ENCODE data around the gene GTSE1.

Gene GTSE1, protein sequence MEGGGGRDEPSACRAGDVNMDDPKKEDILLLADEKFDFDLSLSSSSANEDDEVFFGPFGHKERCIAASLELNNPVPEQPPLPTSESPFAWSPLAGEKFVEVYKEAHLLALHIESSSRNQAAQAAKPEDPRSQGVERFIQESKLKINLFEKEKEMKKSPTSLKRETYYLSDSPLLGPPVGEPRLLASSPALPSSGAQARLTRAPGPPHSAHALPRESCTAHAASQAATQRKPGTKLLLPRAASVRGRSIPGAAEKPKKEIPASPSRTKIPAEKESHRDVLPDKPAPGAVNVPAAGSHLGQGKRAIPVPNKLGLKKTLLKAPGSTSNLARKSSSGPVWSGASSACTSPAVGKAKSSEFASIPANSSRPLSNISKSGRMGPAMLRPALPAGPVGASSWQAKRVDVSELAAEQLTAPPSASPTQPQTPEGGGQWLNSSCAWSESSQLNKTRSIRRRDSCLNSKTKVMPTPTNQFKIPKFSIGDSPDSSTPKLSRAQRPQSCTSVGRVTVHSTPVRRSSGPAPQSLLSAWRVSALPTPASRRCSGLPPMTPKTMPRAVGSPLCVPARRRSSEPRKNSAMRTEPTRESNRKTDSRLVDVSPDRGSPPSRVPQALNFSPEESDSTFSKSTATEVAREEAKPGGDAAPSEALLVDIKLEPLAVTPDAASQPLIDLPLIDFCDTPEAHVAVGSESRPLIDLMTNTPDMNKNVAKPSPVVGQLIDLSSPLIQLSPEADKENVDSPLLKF

GRCh38 chr22:46296257-46297150, at the start of gene GTSE1:
Gene GTSE1 (plus strand): TSS chr22:46296870. CDS start chr22:46297401, 531 bp downstream.
- Histone ChIP-seq H3K4me1 (ENCODE audit: control insufficient read depth in 1 of 2, insufficient read depth in 2 of 2, low read length in 2 of 2) (peaks cover 14 to 25% of the 10 kb centered on the region in 2 donors), H3K9ac (ENCODE audit: low read depth in 1 of 2, low read length in 2 of 2) (peak within 1 kb of the TSS; percentile 70 to 81), H3K27me3 (ENCODE audit: control insufficient read depth in 1 of 2, insufficient read depth in 2 of 2, low read length in 2 of 2) (no peaks in the 10 kb centered on the region), H3K36me3 (ENCODE audit: control insufficient read depth in 1 of 2, insufficient read depth in 2 of 2, low read length in 2 of 2) (peaks cover 13 to 37% of the 10 kb centered on the region in 2 donors), H3K27ac (ENCODE audit: low read depth, low read length) (peak within 1 kb of the TSS; percentile 77), H3K9me3 (ENCODE audit: control insufficient read depth in 1 of 2, low read length in 2 of 2) (peaks cover 0 to 2% of the 10 kb centered on the region in 2 donors), H3K4me3 (ENCODE audit: low read depth in 1 of 2, low read length in 2 of 2) (peak within 1 kb of the TSS; percentile 64 to 65)

DNA sequence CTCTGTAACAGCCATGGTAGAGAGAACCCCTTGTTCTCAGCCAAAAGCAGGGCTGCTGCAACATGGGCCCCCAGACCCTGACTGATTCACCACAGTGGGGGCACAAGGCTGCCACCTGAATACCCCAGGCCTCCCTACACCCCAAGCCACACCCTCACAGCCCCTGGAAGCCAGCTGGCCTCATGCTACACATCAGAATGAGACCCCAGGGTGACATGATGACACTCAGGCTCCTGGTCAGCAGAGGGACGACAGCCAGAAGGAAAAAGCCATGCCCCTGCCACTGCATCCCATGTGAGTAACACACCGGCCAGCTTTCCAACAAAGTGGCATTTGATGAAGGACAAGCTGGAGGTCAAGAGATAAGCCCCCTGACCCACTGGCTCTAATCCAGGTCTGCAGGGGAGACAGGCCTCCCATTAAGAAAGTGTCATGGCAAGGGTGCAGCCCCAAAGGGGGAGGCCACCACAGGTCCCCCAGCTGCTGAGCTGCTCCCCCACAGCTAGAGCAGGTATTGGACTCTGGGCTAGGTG, 49.2 kb upstream of the GTSE1 start:
- Histone ChIP-seq H3K27ac (ENCODE audit: low read depth, low read length) (no peak overlapping the region), H3K4me3 (ENCODE audit: low read depth in 1 of 2, low read length in 2 of 2) (no peak overlapping the region)

DNA sequence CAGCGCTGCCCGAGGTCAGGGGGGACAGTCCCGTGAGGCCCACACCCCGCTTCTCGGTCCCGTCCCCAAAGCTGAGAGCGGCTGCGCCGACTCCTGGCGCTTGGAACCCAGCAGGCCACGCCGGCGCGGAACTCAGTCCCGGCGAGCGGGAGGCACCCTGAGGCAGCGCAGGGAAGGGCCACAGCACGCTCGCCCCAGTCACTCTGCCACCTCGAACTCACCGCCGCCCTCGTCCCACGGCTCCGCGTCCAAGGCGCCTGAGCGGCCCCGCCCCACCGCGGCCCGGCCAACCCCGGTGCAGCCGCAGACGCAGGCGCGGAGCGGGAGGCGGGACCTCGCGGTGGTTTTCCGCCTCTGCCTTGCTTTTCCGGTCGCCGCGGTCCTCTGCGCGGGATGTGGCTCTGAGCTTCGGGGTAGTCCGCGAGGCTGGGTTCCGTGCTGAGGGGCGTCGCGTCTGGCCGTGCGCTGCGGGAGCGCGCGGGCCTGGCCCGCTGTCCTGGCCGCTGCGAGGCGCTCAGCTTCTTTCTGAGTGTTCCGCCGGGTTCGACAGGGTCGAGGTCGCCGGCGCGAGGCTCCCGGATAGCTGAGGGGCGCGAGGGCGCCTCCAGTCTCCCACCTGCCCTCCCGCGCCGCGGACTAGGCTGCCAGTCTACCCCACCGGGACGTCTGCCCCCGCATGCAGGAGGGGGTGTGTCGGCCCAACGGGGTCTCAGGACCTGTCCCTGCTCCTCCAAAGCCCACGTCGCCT, 46.5 kb upstream of the GTSE1 start, which contains the start of gene CDPF1:
Gene CDPF1, minus strand, starts transcription at position 259 of the 748 bp plus-strand sequence. CDS start 2,009 bp downstream, outside the sequence.
- H3K27ac ChIP-seq (ENCODE audit: low read depth, low read length): peak within 1 kb of the TSS; percentile 81
- H3K9me3 ChIP-seq (ENCODE audit: control insufficient read depth in 1 of 2, low read length in 2 of 2): no peaks in the 10 kb centered on the region
- H3K27me3 ChIP-seq (ENCODE audit: control insufficient read depth in 1 of 2, insufficient read depth in 2 of 2, low read length in 2 of 2): no peaks in the 10 kb centered on the region
- H3K4me1 ChIP-seq (ENCODE audit: control insufficient read depth in 1 of 2, insufficient read depth in 2 of 2, low read length in 2 of 2): peaks cover 10 to 11% of the 10 kb centered on the region in 2 donors
- peaks cover 0 to 4% of the 10 kb centered on the region in 2 donors for H3K36me3 ChIP-seq (ENCODE audit: control insufficient read depth in 1 of 2, insufficient read depth in 2 of 2, low read length in 2 of 2)
- H3K4me3 ChIP-seq (ENCODE audit: low read depth in 1 of 2, low read length in 2 of 2): peak within 1 kb of the TSS; percentile 81 to 91
- H3K9ac ChIP-seq (ENCODE audit: low read depth in 1 of 2, low read length in 2 of 2): peak within 1 kb of the TSS; percentile 87 to 93

More for the DNA sequence above, 49.2 kb upstream of the GTSE1 start:
- Histone ChIP-seq H3K36me3 (ENCODE audit: control insufficient read depth in 1 of 2, insufficient read depth in 2 of 2, low read length in 2 of 2) (peaks cover 5 to 16% of the 10 kb centered on the region in 2 donors), H3K9ac (ENCODE audit: low read depth in 1 of 2, low read length in 2 of 2) (no peak overlapping the region), H3K9me3 (ENCODE audit: control insufficient read depth in 1 of 2, low read length in 2 of 2) (no peaks in the 10 kb centered on the region), H3K27me3 (ENCODE audit: control insufficient read depth in 1 of 2, insufficient read depth in 2 of 2, low read length in 2 of 2) (no peaks in the 10 kb centered on the region), H3K4me1 (ENCODE audit: control insufficient read depth in 1 of 2, insufficient read depth in 2 of 2, low read length in 2 of 2) (peaks cover 10 to 11% of the 10 kb centered on the region in 2 donors)

DNA sequence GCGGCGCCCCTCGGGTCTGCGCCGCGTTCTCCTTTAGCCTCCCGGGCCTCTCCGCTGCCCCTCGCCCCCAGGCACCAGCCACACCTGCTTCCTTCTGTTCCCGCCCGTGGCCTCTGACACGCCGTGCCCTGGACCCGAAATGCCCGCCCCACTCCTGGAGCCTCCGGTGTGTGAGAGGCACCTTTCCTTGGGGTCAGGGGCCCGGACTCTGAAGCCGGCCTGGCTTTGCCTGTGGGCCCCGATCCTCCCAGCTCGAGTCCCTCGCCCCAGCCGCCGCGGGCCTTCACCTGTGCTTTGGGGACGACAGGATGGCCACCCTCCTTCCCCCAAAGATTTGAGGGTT, 45.9 kb upstream of the GTSE1 start:
- Histone ChIP-seq H3K27ac (ENCODE audit: low read depth, low read length) (no peak overlapping the region), H3K36me3 (ENCODE audit: control insufficient read depth in 1 of 2, insufficient read depth in 2 of 2, low read length in 2 of 2) (peaks cover 0 to 4% of the 10 kb centered on the region in 2 donors)

DNA sequence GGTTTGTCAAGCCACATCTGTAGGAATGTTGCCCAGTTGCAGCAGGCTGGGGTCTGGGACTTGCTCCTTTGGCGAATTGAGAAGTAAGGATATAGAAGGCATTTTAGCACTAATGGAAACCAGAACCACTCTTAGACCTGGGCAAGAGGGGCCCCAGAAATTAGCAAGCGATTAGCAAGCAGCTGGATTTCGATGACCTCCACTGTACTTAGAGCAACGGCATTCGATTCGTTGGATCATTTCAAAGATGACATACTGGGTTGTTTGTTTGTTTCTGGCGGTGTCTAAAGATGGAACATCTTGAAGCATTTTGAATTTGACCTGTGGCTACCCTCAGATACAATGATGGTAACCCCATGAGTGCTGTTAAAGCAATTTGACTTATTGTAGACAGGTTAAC, 45.4 kb upstream of the GTSE1 start:
- Histone ChIP-seq H3K27me3 (ENCODE audit: control insufficient read depth in 1 of 2, insufficient read depth in 2 of 2, low read length in 2 of 2) (no peaks in the 10 kb centered on the region), H3K36me3 (ENCODE audit: control insufficient read depth in 1 of 2, insufficient read depth in 2 of 2, low read length in 2 of 2) (peaks cover 0 to 4% of the 10 kb centered on the region in 2 donors), H3K4me1 (ENCODE audit: control insufficient read depth in 1 of 2, insufficient read depth in 2 of 2, low read length in 2 of 2) (peaks cover 10 to 11% of the 10 kb centered on the region in 2 donors), H3K27ac (ENCODE audit: low read depth, low read length) (no peak overlapping the region), H3K9me3 (ENCODE audit: control insufficient read depth in 1 of 2, low read length in 2 of 2) (no peaks in the 10 kb centered on the region), H3K9ac (ENCODE audit: low read depth in 1 of 2, low read length in 2 of 2) (peak overlapping the region; percentile 87 to 93), H3K4me3 (ENCODE audit: low read depth in 1 of 2, low read length in 2 of 2) (peak overlapping the region; percentile 81 to 91)

More for the DNA sequence above, 45.9 kb upstream of the GTSE1 start:
- H3K9me3 ChIP-seq (ENCODE audit: control insufficient read depth in 1 of 2, low read length in 2 of 2): no peaks in the 10 kb centered on the region
- H3K4me3 ChIP-seq (ENCODE audit: low read depth in 1 of 2, low read length in 2 of 2): peak overlapping the region; percentile 81 to 91
- peak overlapping the region; percentile 87 to 93 for H3K9ac ChIP-seq (ENCODE audit: low read depth in 1 of 2, low read length in 2 of 2)
- H3K27me3 ChIP-seq (ENCODE audit: control insufficient read depth in 1 of 2, insufficient read depth in 2 of 2, low read length in 2 of 2): no peaks in the 10 kb centered on the region
- peaks cover 10 to 11% of the 10 kb centered on the region in 2 donors for H3K4me1 ChIP-seq (ENCODE audit: control insufficient read depth in 1 of 2, insufficient read depth in 2 of 2, low read length in 2 of 2)

DNA sequence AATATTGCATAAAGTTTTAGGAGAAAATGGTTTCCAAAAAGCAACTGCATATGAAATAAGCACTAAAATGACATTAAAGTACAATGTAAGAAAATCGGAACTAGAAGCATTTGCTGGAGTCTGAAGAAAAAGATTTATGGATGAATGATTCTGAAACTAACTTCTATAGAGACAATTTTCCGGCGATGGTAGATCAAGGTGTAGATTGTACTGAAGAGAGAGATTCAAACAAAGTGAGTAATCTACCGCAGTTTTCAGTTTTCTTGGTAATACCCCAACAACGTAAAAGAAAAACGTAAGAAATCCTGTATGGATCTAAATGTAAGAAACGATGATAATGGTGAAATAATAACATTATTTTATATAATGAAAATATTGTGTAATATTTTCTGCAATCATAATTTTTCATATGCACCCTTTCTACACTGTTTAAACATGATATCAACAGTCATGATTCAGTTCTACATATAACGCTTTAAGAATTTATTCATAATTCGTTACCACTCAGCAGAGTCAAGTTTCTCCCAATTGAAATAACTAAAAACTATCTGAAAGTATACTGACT, 44.8 kb upstream of the GTSE1 start:
- Histone ChIP-seq H3K4me3 (ENCODE audit: low read depth in 1 of 2, low read length in 2 of 2) (no peak overlapping the region), H3K27ac (ENCODE audit: low read depth, low read length) (no peak overlapping the region), H3K4me1 (ENCODE audit: control insufficient read depth in 1 of 2, insufficient read depth in 2 of 2, low read length in 2 of 2) (peaks cover 10 to 11% of the 10 kb centered on the region in 2 donors), H3K36me3 (ENCODE audit: control insufficient read depth in 1 of 2, insufficient read depth in 2 of 2, low read length in 2 of 2) (peaks cover 0 to 3% of the 10 kb centered on the region in 2 donors), H3K9ac (ENCODE audit: low read depth in 1 of 2, low read length in 2 of 2) (no peak overlapping the region), H3K9me3 (ENCODE audit: control insufficient read depth in 1 of 2, low read length in 2 of 2) (no peaks in the 10 kb centered on the region), H3K27me3 (ENCODE audit: control insufficient read depth in 1 of 2, insufficient read depth in 2 of 2, low read length in 2 of 2) (no peaks in the 10 kb centered on the region)

- no peak overlapping the region for H3K9ac ChIP-seq (ENCODE audit: low read depth in 1 of 2, low read length in 2 of 2)
- no peak overlapping the region for H3K27ac ChIP-seq (ENCODE audit: low read depth, low read length)
- H3K36me3 ChIP-seq (ENCODE audit: control insufficient read depth in 1 of 2, insufficient read depth in 2 of 2, low read length in 2 of 2): no peaks in the 10 kb centered on the region
These were observed 40.2 kb upstream of the GTSE1 start for GRCh38 chr22:46256358-46256958.

DNA sequence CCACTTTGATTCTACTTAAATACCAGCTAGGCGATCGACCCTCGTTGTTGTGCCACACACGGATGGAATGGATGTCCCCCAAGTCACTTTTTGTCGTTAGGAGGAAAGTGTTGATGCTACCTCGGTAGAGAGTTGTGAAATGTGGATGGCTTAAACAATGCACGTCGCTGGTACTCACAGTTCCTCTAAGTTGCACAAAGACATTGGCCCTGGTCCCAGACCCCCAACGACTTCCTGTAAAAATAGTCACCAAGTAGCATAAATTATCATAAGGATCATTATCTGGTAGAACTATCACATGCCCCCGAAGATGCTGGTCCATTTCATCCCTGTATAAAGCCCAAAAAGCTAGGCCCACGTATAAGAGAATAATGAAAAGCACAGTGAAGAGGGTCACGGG, 37.3 kb upstream of the GTSE1 start:
- H3K36me3 ChIP-seq (ENCODE audit: control insufficient read depth in 1 of 2, insufficient read depth in 2 of 2, low read length in 2 of 2): no peaks in the 10 kb centered on the region
- peaks cover 4 to 5% of the 10 kb centered on the region in 2 donors for H3K4me1 ChIP-seq (ENCODE audit: control insufficient read depth in 1 of 2, insufficient read depth in 2 of 2, low read length in 2 of 2)
- H3K27ac ChIP-seq (ENCODE audit: low read depth, low read length): no peak overlapping the region
- H3K9ac ChIP-seq (ENCODE audit: low read depth in 1 of 2, low read length in 2 of 2): no peak overlapping the region
- H3K9me3 ChIP-seq (ENCODE audit: control insufficient read depth in 1 of 2, low read length in 2 of 2): no peaks in the 10 kb centered on the region
- no peak overlapping the region for H3K4me3 ChIP-seq (ENCODE audit: low read depth in 1 of 2, low read length in 2 of 2)
- no peaks in the 10 kb centered on the region for H3K27me3 ChIP-seq (ENCODE audit: control insufficient read depth in 1 of 2, insufficient read depth in 2 of 2, low read length in 2 of 2)

More at GRCh38 chr22:46256358-46256958, 40.2 kb upstream of the GTSE1 start:
- H3K9me3 ChIP-seq (ENCODE audit: control insufficient read depth in 1 of 2, low read length in 2 of 2): no peaks in the 10 kb centered on the region
- no peak overlapping the region for H3K4me3 ChIP-seq (ENCODE audit: low read depth in 1 of 2, low read length in 2 of 2)
- H3K27me3 ChIP-seq (ENCODE audit: control insufficient read depth in 1 of 2, insufficient read depth in 2 of 2, low read length in 2 of 2): no peaks in the 10 kb centered on the region
- peaks cover under 1 to 2% of the 10 kb centered on the region in 2 donors for H3K4me1 ChIP-seq (ENCODE audit: control insufficient read depth in 1 of 2, insufficient read depth in 2 of 2, low read length in 2 of 2)

Measured in duodenal mucosa (tissue), 2 donors.